Measurements from ENCODE around the gene BDKRB2. TPM values are rescaled to one million over a fixed set of nuclear protein-coding genes. Genes with fewer than 3 reads are reported as not detected.

BDKRB2 gene
- total RNA-seq, 1 donor from 2014 or later: 3.8 TPM

DNA sequence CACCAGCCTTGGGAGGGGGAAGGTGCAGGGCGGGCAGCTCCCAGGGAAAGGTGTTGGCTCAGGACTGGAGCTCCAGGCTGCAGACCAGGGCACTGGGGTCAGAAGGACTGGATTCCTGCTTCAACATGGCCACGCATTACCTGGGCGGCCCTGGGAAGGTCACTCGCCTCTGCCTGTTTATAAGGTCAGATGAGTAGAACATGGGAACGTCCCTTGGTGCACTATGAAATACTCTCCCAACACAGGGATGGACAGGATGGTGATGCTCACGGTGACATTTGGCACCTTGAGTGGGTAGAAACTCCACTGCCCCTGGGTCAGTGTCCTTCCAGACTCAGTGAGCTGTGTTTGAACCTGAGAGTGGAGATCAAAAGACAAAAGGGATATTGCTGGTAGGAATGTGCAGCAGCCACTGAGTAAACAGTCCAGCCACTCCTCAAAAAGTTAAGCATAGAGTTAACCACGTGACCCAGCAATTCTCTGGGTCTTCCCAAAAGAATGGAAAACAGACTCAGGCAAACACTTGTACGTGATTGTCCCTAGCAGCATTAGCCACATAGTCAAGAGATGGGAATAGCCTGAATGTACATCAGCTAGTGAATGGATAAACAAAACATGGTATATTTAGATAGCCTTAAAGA, 9.1 kb upstream of the BDKRB2 start:
- no peak overlapping the region for H3K4me3 Mint-ChIP-seq (ENCODE audit: unreplicated experiment)
- peaks cover 8% of the 10 kb centered on the region for H3K27me3 Mint-ChIP-seq (ENCODE audit: unreplicated experiment)
- TF ChIP-seq, protein P1, sequence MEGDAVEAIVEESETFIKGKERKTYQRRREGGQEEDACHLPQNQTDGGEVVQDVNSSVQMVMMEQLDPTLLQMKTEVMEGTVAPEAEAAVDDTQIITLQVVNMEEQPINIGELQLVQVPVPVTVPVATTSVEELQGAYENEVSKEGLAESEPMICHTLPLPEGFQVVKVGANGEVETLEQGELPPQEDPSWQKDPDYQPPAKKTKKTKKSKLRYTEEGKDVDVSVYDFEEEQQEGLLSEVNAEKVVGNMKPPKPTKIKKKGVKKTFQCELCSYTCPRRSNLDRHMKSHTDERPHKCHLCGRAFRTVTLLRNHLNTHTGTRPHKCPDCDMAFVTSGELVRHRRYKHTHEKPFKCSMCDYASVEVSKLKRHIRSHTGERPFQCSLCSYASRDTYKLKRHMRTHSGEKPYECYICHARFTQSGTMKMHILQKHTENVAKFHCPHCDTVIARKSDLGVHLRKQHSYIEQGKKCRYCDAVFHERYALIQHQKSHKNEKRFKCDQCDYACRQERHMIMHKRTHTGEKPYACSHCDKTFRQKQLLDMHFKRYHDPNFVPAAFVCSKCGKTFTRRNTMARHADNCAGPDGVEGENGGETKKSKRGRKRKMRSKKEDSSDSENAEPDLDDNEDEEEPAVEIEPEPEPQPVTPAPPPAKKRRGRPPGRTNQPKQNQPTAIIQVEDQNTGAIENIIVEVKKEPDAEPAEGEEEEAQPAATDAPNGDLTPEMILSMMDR (IDR thresholded peaks at IDR 0.05; ENCODE audit: partially characterized antibody, unreplicated experiment): no peak
- H3K36me3 Mint-ChIP-seq (ENCODE audit: unreplicated experiment): peaks cover 8% of the 10 kb centered on the region
- no peaks in the 10 kb centered on the region for H3K9me3 Mint-ChIP-seq (ENCODE audit: unreplicated experiment)
- DNase-seq: no peak
- no peak overlapping the region for H3K27ac Mint-ChIP-seq (ENCODE audit: unreplicated experiment)
- H3K4me1 Mint-ChIP-seq (ENCODE audit: low read depth, unreplicated experiment): peaks cover 2% of the 10 kb centered on the region

DNA sequence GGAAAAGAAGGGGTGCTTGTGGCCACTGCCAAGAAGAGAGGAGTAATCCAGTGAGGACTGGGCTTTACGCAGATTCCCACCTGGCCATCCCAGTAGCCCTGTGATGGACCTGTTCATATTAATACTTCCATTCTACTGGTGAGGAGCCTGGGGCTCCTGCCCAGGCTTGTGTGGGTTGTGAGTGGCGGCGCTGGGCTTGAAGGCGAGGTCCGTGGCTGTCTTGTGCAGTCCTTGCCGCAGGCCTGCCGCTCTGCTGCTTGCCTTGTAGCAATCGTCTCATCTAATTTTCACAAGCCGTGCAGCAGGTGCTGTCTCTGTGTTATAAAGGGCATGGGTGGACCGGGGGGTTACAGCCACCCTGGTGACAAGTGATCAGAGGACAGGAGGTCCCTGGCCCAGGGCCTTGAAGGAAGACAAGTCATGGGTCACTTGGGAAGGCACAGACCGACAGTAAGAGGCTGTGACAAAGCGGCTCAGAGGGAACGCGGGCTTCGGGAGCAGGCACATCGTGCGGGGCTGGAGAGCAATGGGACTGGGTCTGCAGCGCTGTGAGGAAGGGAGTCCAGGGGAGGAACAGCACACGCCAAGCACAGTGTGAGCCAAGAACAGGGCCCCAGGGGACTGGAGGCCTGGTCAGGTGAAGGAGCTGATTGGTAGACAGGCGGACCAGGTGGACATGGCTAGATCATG, 7.3 kb upstream of the BDKRB2 start:
- H3K4me1 Mint-ChIP-seq (ENCODE audit: low read depth, unreplicated experiment): peaks cover 2% of the 10 kb centered on the region
- TF ChIP-seq, protein P1 (IDR thresholded peaks at IDR 0.05; ENCODE audit: partially characterized antibody, unreplicated experiment): no peak
- DNase-seq: no peak
- H3K4me3 Mint-ChIP-seq (ENCODE audit: unreplicated experiment): no peak overlapping the region
- H3K27me3 Mint-ChIP-seq (ENCODE audit: unreplicated experiment): peaks cover 6% of the 10 kb centered on the region
- no peaks in the 10 kb centered on the region for H3K9me3 Mint-ChIP-seq (ENCODE audit: unreplicated experiment)
- no peak overlapping the region for H3K27ac Mint-ChIP-seq (ENCODE audit: unreplicated experiment)
- peaks cover 8% of the 10 kb centered on the region for H3K36me3 Mint-ChIP-seq (ENCODE audit: unreplicated experiment)

DNA sequence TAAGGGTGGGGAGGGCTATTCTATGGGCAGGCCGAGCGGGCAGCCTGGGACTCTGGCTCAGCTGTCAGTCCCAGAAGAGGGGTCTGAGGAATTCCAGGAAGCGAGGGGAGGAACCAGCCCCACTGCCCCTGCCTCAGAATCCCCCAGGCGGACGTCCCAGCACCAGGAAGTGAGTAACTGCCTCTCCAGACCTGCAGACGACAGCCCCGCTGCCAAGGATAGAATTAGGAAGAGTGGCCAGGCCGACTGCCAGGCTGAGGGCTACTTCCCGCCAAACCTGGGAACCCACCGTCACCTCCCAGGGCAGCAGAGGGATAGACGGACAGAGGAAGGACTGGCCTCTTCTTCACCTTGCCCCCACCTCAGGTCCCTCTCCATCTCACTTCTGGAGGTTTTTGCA, 6.7 kb upstream of the BDKRB2 start:
- H3K27me3 Mint-ChIP-seq (ENCODE audit: unreplicated experiment): peaks cover 6% of the 10 kb centered on the region
- no peak overlapping the region for H3K4me3 Mint-ChIP-seq (ENCODE audit: unreplicated experiment)
- H3K9me3 Mint-ChIP-seq (ENCODE audit: unreplicated experiment): no peaks in the 10 kb centered on the region
- H3K36me3 Mint-ChIP-seq (ENCODE audit: unreplicated experiment): peaks cover 13% of the 10 kb centered on the region
- DNase-seq: no peak
- H3K27ac Mint-ChIP-seq (ENCODE audit: unreplicated experiment): no peak overlapping the region
- H3K4me1 Mint-ChIP-seq (ENCODE audit: low read depth, unreplicated experiment): peaks cover 2% of the 10 kb centered on the region
- TF ChIP-seq, protein P1 (IDR thresholded peaks at IDR 0.05; ENCODE audit: partially characterized antibody, unreplicated experiment): no peak

DNA sequence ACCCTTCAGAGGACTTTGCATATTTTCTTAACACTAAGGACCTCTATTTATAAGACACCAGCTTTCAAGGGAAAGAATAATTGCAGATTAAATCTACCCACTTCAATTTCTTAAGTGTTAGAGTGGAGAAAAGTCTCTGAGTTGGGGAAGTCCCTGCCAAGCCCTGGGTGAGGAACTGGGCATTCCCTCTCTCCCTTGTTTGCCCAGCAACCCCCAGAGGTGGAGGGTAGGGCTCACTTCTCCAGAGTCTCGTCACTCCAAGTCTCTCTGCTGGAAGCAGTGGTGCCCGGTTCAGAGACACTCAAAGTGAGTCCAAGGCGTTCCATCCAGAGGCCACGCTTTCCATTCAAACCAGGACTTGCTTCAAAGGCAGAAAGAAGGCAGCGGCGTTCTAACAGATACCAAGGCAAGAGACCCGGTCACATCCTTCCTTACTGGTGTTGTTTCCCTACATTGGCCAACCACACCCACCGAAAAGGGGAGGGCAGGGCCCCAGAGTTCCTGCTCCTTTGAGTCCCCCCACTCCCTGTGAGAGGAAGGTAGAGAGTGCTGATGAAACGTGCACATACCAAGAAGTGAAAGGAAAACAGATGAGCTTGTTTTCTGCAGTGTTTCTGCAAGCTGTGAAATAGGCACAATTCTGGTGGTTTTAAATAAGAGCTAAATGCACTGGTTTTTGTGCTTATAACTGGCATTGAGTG, 6.1 kb upstream of the BDKRB2 start:
- H3K36me3 Mint-ChIP-seq (ENCODE audit: unreplicated experiment): peaks cover 13% of the 10 kb centered on the region
- H3K4me3 Mint-ChIP-seq (ENCODE audit: unreplicated experiment): no peak overlapping the region
- H3K4me1 Mint-ChIP-seq (ENCODE audit: low read depth, unreplicated experiment): peaks cover 2% of the 10 kb centered on the region
- TF ChIP-seq, protein P1 (IDR thresholded peaks at IDR 0.05; ENCODE audit: partially characterized antibody, unreplicated experiment): no peak
- no peaks in the 10 kb centered on the region for H3K9me3 Mint-ChIP-seq (ENCODE audit: unreplicated experiment)
- DNase-seq: no peak
- no peak overlapping the region for H3K27ac Mint-ChIP-seq (ENCODE audit: unreplicated experiment)
- peaks cover 6% of the 10 kb centered on the region for H3K27me3 Mint-ChIP-seq (ENCODE audit: unreplicated experiment)

DNA sequence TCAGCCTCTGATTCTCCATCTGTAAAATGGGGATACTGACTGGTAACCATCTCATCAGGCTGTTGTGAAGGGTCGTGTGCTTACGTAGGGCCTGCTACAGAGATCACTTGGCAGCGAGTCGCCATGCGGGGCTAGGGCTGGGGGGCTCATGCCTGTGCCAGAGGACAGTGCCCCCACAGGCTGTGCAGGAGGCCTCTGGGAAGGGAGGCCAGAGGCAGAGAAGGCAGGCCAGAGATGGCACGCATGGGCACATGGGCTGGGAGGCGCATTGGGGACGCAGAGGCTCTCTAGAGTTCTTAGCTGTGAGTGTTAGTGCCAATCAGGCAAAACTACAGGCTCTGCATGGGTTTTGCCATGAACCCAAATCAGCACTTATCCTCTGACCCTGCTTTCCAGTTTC, 3.5 kb upstream of the BDKRB2 start:
- TF ChIP-seq, protein P1 (IDR thresholded peaks at IDR 0.05; ENCODE audit: partially characterized antibody, unreplicated experiment): no peak
- no peak overlapping the region for H3K4me3 Mint-ChIP-seq (ENCODE audit: unreplicated experiment)
- H3K27ac Mint-ChIP-seq (ENCODE audit: unreplicated experiment): no peak overlapping the region

More for the DNA sequence above, 3.5 kb upstream of the BDKRB2 start:
- Mint-ChIP-seq H3K9me3 (ENCODE audit: unreplicated experiment) (peaks cover 1% of the 10 kb centered on the region), H3K36me3 (ENCODE audit: unreplicated experiment) (peaks cover 13% of the 10 kb centered on the region), H3K27me3 (ENCODE audit: unreplicated experiment) (peaks cover 5% of the 10 kb centered on the region), H3K4me1 (ENCODE audit: low read depth, unreplicated experiment) (peaks cover 7% of the 10 kb centered on the region)
- DNase-seq: no peak
